Measurements from ENCODE around the gene HK3. TPM values are rescaled to one million over a fixed set of nuclear protein-coding genes. Genes with fewer than 3 reads are reported as not detected.

Gene HK3
- total RNA-seq, 1 experiment from 2014 or later = not detected

Other genes with a start within 250 kb of the HK3 start
- 3.7 and 4.6 TPM in 2 replicates for gene UNC5A, start 88.8 kb downstream of the HK3 start, total RNA-seq (2014; rRNA removed; shearing (Covaris generic))
- gene UIMC1, start 107.4 kb upstream of the HK3 start, total RNA-seq (2014; rRNA removed; shearing (Covaris generic)) = 36.0 and 44.2 TPM in 2 replicates
- 25.0 and 26.4 TPM in 2 replicates for gene ZNF346, start 123.3 kb upstream of the HK3 start, total RNA-seq (2014; rRNA removed; shearing (Covaris generic))
- gene FGFR4, start 187.6 kb upstream of the HK3 start, total RNA-seq (2014; rRNA removed; shearing (Covaris generic)) = 105 and 110 TPM in 2 replicates
- gene NSD1, start 234.4 kb upstream of the HK3 start, total RNA-seq (2014; rRNA removed; shearing (Covaris generic)) = 43.4 and 51.2 TPM in 2 replicates